WI38 (cell line): ENCODE data around the gene KLHL29.

Experiments
- H3K4me3 ChIP-seq: 2 replicates; pipeline ENCODE4 v1.5.1; 2011; ENCODE audit warnings: low read depth, mild to moderate bottlenecking, control low read depth, low read length
- TF ChIP-seq, protein P1 (sequence below): IDR thresholded peaks from 2 replicates; pipeline ENCODE4 v1.5.1; 2012; ENCODE audit warnings: low read depth, mild to moderate bottlenecking, control low read depth, low read length

KLHL29 gene

DNA sequence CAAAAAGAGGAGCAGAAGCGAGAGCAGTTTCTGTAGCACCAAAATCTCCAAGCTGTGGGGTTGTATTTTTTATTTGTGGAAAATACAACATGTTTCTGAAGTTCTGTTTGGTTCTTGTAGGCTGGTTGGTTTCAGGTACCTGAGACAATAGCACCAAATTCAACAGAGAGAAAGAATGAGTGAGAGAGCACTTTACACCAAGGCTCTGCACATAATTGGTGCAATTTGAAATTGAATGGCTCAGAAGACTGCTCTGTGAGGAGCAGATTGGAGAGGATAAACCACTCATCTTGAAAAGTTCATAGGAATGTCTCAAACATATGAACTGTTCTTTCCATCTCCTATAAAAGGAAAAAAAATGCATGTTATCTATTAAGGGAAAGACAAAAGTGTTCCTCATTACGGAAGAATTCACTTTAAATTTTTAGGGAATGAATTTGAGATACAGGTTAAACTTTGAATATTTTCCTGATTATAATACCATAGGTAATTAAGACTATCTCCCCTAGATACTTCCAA lies 366.8 kb downstream of the KLHL29 start:
- no peak overlapping the region for H3K4me3 ChIP-seq
- TF ChIP-seq, protein P1, sequence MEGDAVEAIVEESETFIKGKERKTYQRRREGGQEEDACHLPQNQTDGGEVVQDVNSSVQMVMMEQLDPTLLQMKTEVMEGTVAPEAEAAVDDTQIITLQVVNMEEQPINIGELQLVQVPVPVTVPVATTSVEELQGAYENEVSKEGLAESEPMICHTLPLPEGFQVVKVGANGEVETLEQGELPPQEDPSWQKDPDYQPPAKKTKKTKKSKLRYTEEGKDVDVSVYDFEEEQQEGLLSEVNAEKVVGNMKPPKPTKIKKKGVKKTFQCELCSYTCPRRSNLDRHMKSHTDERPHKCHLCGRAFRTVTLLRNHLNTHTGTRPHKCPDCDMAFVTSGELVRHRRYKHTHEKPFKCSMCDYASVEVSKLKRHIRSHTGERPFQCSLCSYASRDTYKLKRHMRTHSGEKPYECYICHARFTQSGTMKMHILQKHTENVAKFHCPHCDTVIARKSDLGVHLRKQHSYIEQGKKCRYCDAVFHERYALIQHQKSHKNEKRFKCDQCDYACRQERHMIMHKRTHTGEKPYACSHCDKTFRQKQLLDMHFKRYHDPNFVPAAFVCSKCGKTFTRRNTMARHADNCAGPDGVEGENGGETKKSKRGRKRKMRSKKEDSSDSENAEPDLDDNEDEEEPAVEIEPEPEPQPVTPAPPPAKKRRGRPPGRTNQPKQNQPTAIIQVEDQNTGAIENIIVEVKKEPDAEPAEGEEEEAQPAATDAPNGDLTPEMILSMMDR = no peak

DNA sequence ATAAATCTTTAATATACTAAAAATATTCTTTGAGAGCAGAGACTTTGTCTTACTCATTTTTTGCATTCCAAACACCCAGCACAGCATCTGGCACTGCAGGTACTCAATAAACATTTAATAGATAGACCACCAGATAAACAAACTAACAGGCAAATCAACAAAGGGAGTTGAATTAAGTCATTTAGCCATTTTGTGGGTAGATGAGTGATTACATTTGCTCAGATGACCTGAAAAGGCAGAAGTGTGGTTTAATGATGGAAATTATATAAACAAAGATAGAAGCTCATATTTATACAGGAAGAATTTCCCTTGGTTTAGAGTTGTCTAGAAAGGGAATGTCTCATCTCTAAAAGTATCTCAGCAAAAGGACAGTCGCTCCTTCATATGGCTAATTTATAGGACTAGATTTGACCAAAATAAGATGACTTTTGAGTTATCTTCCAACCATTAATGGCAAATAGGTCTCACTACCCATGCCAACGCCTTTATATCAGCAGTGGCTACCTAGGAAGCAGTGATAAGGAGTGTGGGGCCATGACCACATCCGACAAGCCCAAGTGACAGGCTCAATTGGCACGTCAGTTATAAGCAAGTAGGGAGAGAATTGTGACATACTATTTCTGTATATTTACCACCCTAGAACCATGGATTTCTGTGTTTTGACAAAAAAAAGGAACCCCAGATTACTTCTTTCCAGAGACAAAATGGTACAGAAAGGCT lies 368.5 kb downstream of the KLHL29 start:
- H3K4me3 ChIP-seq = no peak overlapping the region
- TF ChIP-seq, protein P1 = no peak

DNA sequence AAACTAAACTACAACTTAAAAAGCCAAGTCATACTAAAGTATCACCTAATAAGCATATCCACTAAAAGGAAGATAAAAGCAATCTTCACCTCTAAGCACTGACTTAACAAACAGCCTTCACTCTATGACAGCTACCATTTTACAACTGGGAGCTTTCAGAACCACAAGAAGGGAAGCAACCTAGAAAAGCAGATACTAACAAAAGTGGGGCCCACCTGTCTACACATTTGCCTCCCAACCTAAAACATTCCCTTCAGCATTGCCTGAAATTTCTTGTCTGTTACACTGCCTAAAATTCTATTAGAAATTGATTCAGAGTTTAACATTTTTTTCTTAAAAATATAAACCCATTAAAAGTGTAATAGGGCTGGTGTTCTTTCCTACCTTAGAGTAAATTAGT lies 370.0 kb downstream of the KLHL29 start:
- H3K4me3 ChIP-seq = no peak overlapping the region
- TF ChIP-seq, protein P1 = no peak

DNA sequence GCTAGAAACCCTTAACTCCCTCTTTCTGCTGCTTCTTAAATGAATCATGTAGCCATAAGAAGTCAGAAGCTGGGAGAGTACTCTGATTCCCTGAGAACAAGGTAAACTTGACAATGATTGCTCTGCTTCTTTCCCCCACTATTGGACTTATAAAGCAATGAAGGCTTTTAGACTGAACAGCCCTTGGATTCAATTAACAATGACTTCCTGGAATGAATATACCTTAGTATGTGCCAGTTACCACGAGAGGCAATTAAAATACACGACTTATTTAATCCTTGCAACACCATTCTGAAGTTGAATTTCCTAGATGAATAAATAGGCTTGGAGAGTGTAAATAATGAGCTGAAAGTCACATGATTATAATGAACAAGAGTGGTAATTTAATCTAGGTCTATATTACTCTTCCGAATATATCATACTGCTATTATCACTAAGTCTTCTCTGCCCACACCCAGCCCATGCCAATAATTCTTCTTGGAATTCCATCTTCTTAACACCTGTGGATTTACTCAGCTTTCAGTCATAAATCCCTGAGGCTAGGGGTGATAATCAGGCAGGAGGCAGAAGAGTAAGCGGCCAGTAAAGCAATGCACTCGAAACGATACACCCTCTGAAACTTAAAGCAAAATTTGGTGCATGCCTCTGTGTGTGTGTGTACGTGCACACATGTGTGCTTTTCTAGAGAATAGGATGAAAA lies 371.8 kb downstream of the KLHL29 start:
- no peak overlapping the region for H3K4me3 ChIP-seq
- TF ChIP-seq, protein P1 = no peak

DNA sequence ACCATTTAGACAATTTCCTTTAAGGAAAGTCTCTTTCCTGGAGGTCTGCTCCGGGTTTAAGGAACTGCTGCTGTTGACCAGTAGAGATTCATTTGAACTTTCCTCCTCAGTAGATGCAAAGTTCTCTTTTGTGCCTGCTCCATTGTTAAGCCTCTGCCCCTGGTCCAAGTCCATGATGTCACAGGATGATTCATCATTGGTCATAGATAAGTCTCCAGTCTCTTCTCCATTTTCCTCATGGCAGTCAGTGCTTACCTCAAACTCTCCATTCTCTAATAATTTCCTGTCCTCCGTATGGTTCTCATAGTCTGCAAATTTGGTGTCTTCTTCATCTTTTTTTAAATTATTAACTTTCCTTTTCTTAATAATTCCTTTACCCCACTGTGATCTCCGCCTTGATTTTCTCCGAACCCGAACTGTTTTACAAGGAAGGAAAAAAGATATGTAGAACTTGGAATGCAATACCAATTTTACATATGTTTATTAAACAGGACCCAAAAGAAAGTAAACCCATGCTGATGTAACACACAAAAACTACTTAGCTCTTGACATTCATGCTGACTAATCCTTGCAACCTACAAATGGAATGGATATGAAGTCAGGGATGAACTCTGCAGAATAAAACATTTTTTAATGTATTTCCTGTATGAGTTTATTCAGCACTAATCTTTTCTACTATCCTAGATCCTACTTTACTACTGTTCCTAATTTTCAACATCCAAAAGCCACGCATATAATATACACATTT lies 372.9 kb downstream of the KLHL29 start:
- TF ChIP-seq, protein P1 = no peak
- H3K4me3 ChIP-seq = no peak overlapping the region
